ENCODE data around the gene GLRX2. TPM values are rescaled to one million over a fixed set of nuclear protein-coding genes. Genes with fewer than 3 reads are reported as not detected.

Gene GLRX2
- total RNA-seq, 1 experiment from 2014 or later: 30.6 TPM

GRCh38 chr1:193104502-193104906, 710 bp downstream of the GLRX2 start (continued):
- TF ChIP-seq EGR1 (IDR thresholded peaks at IDR 0.05; ENCODE audit: low read depth) (0 out of 2 replicates have a peak, but pooled peaks have one; percentile 14), MAX (IDR thresholded peaks at IDR 0.05) (no peak), YY1 (IDR thresholded peaks at IDR 0.05; ENCODE audit: extremely low read depth, insufficient replicate concordance, low read depth, low read length) (no peak), POLR2AphosphoS5 (IDR thresholded peaks at IDR 0.05; ENCODE audit: low read depth, low read length) (no peak)

GRCh38 chr1:193103759-193104501, 1.3 kb downstream of the GLRX2 start:
- no peaks in the 10 kb centered on the region for H3K27me3 ChIP-seq (ENCODE audit: insufficient read depth, low read length)
- DNase-seq (ENCODE audit: low read depth, low spot score): no peak
- peaks cover 12 to 20% of the 10 kb centered on the region in 2 experiments; a peak in 3 of 4 replicates for H3K4me1 ChIP-seq (ENCODE audit: control insufficient read depth in 1 of 2, insufficient read depth in 2 of 2, low read length in 2 of 2)
- peaks cover 3 to 6% of the 10 kb centered on the region in 2 experiments; a peak in 1 of 4 replicates for H3K36me3 ChIP-seq (ENCODE audit: control insufficient read depth in 1 of 2, insufficient read depth in 2 of 2, low read length in 2 of 2)
- H3K9me2 ChIP-seq (ENCODE audit: insufficient read depth): no peaks in the 10 kb centered on the region
- no TSS peak for BruUV-seq (replicated peaks)
- intact Hi-C loops (cut with micrococcal nuclease): no loop called here
- no peak for ATAC-seq
- CTCF ChIA-PET: interaction anchor here (1.3 to 2.2 kb wide), 3 partner anchors 14 to 84 kb away, joined by 3 to 10 read pairs (median 5); partner anchors contain the start of gene CDC73
- H3K27ac ChIP-seq (ENCODE audit: low read depth, low read length): peak overlapping the region; percentile 79
- POLR2A ChIA-PET: interaction anchor here (1.2 to 2.4 kb wide), 5 partner anchors 10 to 45 kb away, joined by 5 to 16 read pairs (median 6); partner anchors contain the start of genes CDC73, RO60 and UCHL5
- no peaks in the 10 kb centered on the region for H3K9me3 ChIP-seq (ENCODE audit: control insufficient read depth in 1 of 2, insufficient read depth in 1 of 2, low read depth in 1 of 2, low read length in 2 of 2)
- peaks cover 30% of the 10 kb centered on the region for H3K79me2 ChIP-seq (ENCODE audit: insufficient read depth, low read length)
- H3K4me2 ChIP-seq (ENCODE audit: low read length): peak overlapping the region; percentile 74
- peak overlapping the region; percentile 58 to 74 for H3K4me3 ChIP-seq (replicated peaks in 1 of 2; ENCODE audit: low read depth in 1 of 2, low read length in 2 of 2)
- RAD21 ChIA-PET (ENCODE audit: low non-redundant PET in 1 of 2, low total read pairs in 2 of 2, uncharacterized antibody in 2 of 2, unreplicated experiment in 2 of 2): interaction anchor here in 1 of 2 experiments (0.7 kb wide), 1 partner anchor 46 kb away, joined by 3 read pairs; no protein-coding TSS in a partner anchor
- H4K20me1 ChIP-seq (ENCODE audit: insufficient read depth): no peaks in the 10 kb centered on the region
- peak overlapping the region; percentile 72 for H3K9ac ChIP-seq (ENCODE audit: low read length)
- H2AFZ ChIP-seq (ENCODE audit: low read depth, low read length, poor library complexity, severe bottlenecking): no peak overlapping the region
- TF ChIP-seq CEBPB (IDR thresholded peaks at IDR 0.05; ENCODE audit: low read depth) (no peak), SP1 (IDR thresholded peaks at IDR 0.05; ENCODE audit: low read depth) (no peak), EZH2 (IDR thresholded peaks at IDR 0.05) (no peak), REST (IDR thresholded peaks at IDR 0.05; ENCODE audit: low read depth) (no peak), ATF3 (IDR thresholded peaks at IDR 0.05) (no peak), SRF (IDR thresholded peaks at IDR 0.05; ENCODE audit: low read depth) (no peak), MAX (IDR thresholded peaks at IDR 0.05) (no peak), CTCF (IDR thresholded peaks at IDR 0.05 in 2 of 3, conservative IDR thresholded peaks at IDR 0.05 in 1 of 3; ENCODE audit: borderline replicate concordance in 1 of 3, insufficient read depth in 1 of 3, low read depth in 2 of 3, low read length in 2 of 3) (no peak), POLR2AphosphoS5 (IDR thresholded peaks at IDR 0.05; ENCODE audit: low read depth, low read length) (no peak), POLR2A (IDR thresholded peaks at IDR 0.05; ENCODE audit: borderline replicate concordance, extremely low read depth, insufficient read depth, insufficient read length) (no peak), ZNF274 (IDR thresholded peaks at IDR 0.05; ENCODE audit: low read depth, low read length) (no peak), YY1 (IDR thresholded peaks at IDR 0.05; ENCODE audit: extremely low read depth, insufficient replicate concordance, low read depth, low read length) (no peak), EZH2phosphoT487 (IDR thresholded peaks at IDR 0.05; ENCODE audit: borderline replicate concordance) (no peak), TCF7L2 (IDR thresholded peaks at IDR 0.05; ENCODE audit: borderline replicate concordance, extremely low read depth, insufficient read depth, insufficient read length) (no peak), ZFX (IDR thresholded peaks at IDR 0.05) (no peak), EGR1 (IDR thresholded peaks at IDR 0.05; ENCODE audit: low read depth) (no peak)

All from HCT116 (cell line).